IMR-90 (cell line): ENCODE data around the gene ZNF778. TPM values are rescaled to one million over a fixed set of nuclear protein-coding genes. Genes with fewer than 3 reads are reported as not detected.

Experiments
- ATAC-seq: fragments of 200-7000 bp; cut with Tn5 transposase; 2 replicates; pipeline ENCODE4 v1.9.1; 2020; ENCODE audit warnings: low read depth, mild to moderate bottlenecking, moderate library complexity
- BruUV-seq: library from RNA; stranded (reverse); fragments of 400-500 nt; replicated peaks from 2 replicates; lab custom pipeline; 2021; lab: Mats Ljungman, UMichigan
- CTCF ChIA-PET: fragments of 300-600 bp; formaldehyde crosslinking; extraction: SDS; loops from one replicate; lab custom pipeline; 2021; ENCODE audit warnings: antibody characterized with exemption; lab: Yijun Ruan, JAX
- POLR2A ChIA-PET: fragments of 300-600 bp; sonication (Branson Sonifier 250); formaldehyde crosslinking; loops from one replicate; lab custom pipeline; 2022; ENCODE audit warnings: antibody characterized with exemption; ENCODE audit not compliant: unreplicated experiment; lab: Charles Lee
- DNase-seq: peaks from one replicate; pipeline ENCODE4 v3.0.0; 2013
- H2AFZ ChIP-seq: replicated peaks from 2 replicates; pipeline ENCODE3; 2013; ENCODE audit warnings: low read length, mild to moderate bottlenecking; ENCODE audit not compliant: poor library complexity
- H2AK5ac ChIP-seq: 2 replicates; pipeline ENCODE4 v1.6.1; 2013; ENCODE audit warnings: low read depth, low read length, inconsistent platforms
- H2AK9ac ChIP-seq: replicated peaks from 2 replicates; pipeline ENCODE3; 2013; ENCODE audit warnings: mild to moderate bottlenecking, low read depth, low read length, moderate library complexity; ENCODE audit not compliant: poor library complexity
- H2BK120ac ChIP-seq: 2 replicates; pipeline ENCODE4 v1.6.1; 2013; ENCODE audit warnings: low read depth, low read length, inconsistent platforms
- H2BK15ac ChIP-seq: 3 replicates; pipeline ENCODE4 v1.6.1; 2013; ENCODE audit warnings: low read depth, low read length, inconsistent platforms
- H2BK20ac ChIP-seq: 2 replicates; pipeline ENCODE4 v1.6.1; 2013; ENCODE audit warnings: low read depth, mild to moderate bottlenecking, inconsistent platforms, low read length, moderate library complexity
- H2BK5ac ChIP-seq: 2 replicates; pipeline ENCODE4 v1.6.1; 2013; ENCODE audit warnings: mild to moderate bottlenecking, low read depth, low read length, inconsistent platforms; ENCODE audit not compliant: poor library complexity, severe bottlenecking
- H3K14ac ChIP-seq: replicated peaks from 2 replicates; pipeline ENCODE4 v1.6.1; 2013; ENCODE audit warnings: low read depth, low read length, inconsistent platforms
- H3K18ac ChIP-seq: 2 replicates; pipeline ENCODE4 v1.6.1; 2013; ENCODE audit warnings: low read depth, low read length, control low read depth
- H3K23ac ChIP-seq: 2 replicates; pipeline ENCODE4 v1.6.1; 2013; ENCODE audit warnings: low read depth, low read length, inconsistent platforms
- H3K27ac ChIP-seq: 2 replicates; pipeline ENCODE4 v1.5.1; 2013; ENCODE audit warnings: mild to moderate bottlenecking, control low read depth, low read length; ENCODE audit not compliant: insufficient read depth
- H3K27me3 ChIP-seq: 2 replicates; pipeline ENCODE4 v1.6.1; 2013; ENCODE audit warnings: low read length; ENCODE audit not compliant: control insufficient read depth, insufficient read depth
- H3K36me3 ChIP-seq: 2 replicates; pipeline ENCODE4 v1.6.1; 2013; ENCODE audit warnings: low read length, mixed read lengths; ENCODE audit not compliant: control insufficient read depth, insufficient read depth
- H3K4ac ChIP-seq: 2 replicates; pipeline ENCODE4 v1.6.1; 2013; ENCODE audit warnings: low read depth, low read length, inconsistent platforms
- H3K4me1 ChIP-seq: 2 replicates; pipeline ENCODE4 v1.6.1; 2013; ENCODE audit warnings: low read length, mixed read lengths; ENCODE audit not compliant: control insufficient read depth, insufficient read depth
- H3K4me2 ChIP-seq: 2 replicates; pipeline ENCODE4 v1.6.1; 2013; ENCODE audit warnings: low read depth, mild to moderate bottlenecking, control low read depth, low read length, moderate library complexity
- H3K4me3 ChIP-seq: 2 replicates; pipeline ENCODE4 v1.5.1; 2013; ENCODE audit warnings: low read depth, mild to moderate bottlenecking, control low read depth, low read length, moderate library complexity; ENCODE audit not compliant: insufficient read depth
- H3K56ac ChIP-seq: 2 replicates; pipeline ENCODE4 v1.6.1; 2013; ENCODE audit warnings: low read length, inconsistent platforms; ENCODE audit not compliant: insufficient read depth; ENCODE audit errors: extremely low read depth
- H3K79me1 ChIP-seq, 2 experiments: 2 replicates each; pipeline ENCODE4 v1.6.1; 2013; ENCODE audit warnings: low read length in 2 of 2, inconsistent platforms in 1 of 2, low read depth in 1 of 2
- H3K9ac ChIP-seq: 2 replicates; pipeline ENCODE4 v1.6.1; 2013; ENCODE audit warnings: low read depth, low read length, control low read depth
- H3K9me1 ChIP-seq: 2 replicates; pipeline ENCODE4 v1.6.1; 2013; ENCODE audit warnings: low read length, inconsistent platforms; ENCODE audit not compliant: insufficient read depth
- H3K9me3 ChIP-seq: 2 replicates; pipeline ENCODE4 v1.6.1; 2013; ENCODE audit warnings: low read length; ENCODE audit not compliant: control insufficient read depth, insufficient read depth
- H4K20me1 ChIP-seq: 2 replicates; pipeline ENCODE4 v1.6.1; 2013; ENCODE audit warnings: low read length, inconsistent platforms; ENCODE audit not compliant: insufficient read depth
- H4K5ac ChIP-seq: 2 replicates; pipeline ENCODE4 v1.6.1; 2013; ENCODE audit warnings: mild to moderate bottlenecking, low read depth, low read length, control low read depth
- H4K8ac ChIP-seq, 2 experiments: 2 replicates each; pipeline ENCODE4 v1.6.1; 2013; ENCODE audit warnings: low read depth in 2 of 2, low read length in 2 of 2, control low read depth in 1 of 2, inconsistent platforms in 1 of 2
- H4K91ac ChIP-seq: 2 replicates; pipeline ENCODE4 v1.6.1; 2013; ENCODE audit warnings: low read depth, low read length, inconsistent platforms; ENCODE audit not compliant: insufficient read depth
- BHLHE40 ChIP-seq: fragments of 150-350 bp; IDR thresholded peaks from 2 replicates; pipeline ENCODE4 v1.6.1; 2016; ENCODE audit warnings: mild to moderate bottlenecking, low read depth, low read length
- CEBPB ChIP-seq: IDR thresholded peaks from 2 replicates; pipeline ENCODE4 v1.6.1; 2012; ENCODE audit warnings: low read depth, low read length, improper control_type of control experiment
- CHD1 ChIP-seq: IDR thresholded peaks from 2 replicates; pipeline ENCODE4 v1.6.1; 2012; ENCODE audit warnings: low read depth, low read length, improper control_type of control experiment
- FOS ChIP-seq: fragments of 150-350 bp; IDR thresholded peaks from 2 replicates; pipeline ENCODE4 v1.6.1; 2016; ENCODE audit warnings: low read depth, low read length
- MAFK ChIP-seq: IDR thresholded peaks from 2 replicates; pipeline ENCODE4 v1.6.1; 2012; ENCODE audit warnings: low read depth, low read length, improper control_type of control experiment
- MAZ ChIP-seq: IDR thresholded peaks from 2 replicates; pipeline ENCODE4 v1.6.1; 2012; ENCODE audit warnings: low read depth, mild to moderate bottlenecking, low read length, improper control_type of control experiment, moderate library complexity, borderline replicate concordance
- MXI1 ChIP-seq: IDR thresholded peaks from 2 replicates; pipeline ENCODE4 v1.6.1; 2012; ENCODE audit warnings: low read depth, mild to moderate bottlenecking, low read length, moderate library complexity, borderline replicate concordance
- NFE2L2 ChIP-seq: fragments of 150-350 bp; IDR thresholded peaks from 2 replicates; pipeline ENCODE4 v1.6.1; 2016; ENCODE audit warnings: low read depth, mild to moderate bottlenecking, low read length
- POLR2A ChIP-seq: IDR thresholded peaks from 2 replicates; pipeline ENCODE4 v1.6.1; 2012; ENCODE audit warnings: mild to moderate bottlenecking, low read depth, low read length
- RAD21 ChIP-seq: IDR thresholded peaks from 2 replicates; pipeline ENCODE4 v1.6.1; 2012; ENCODE audit warnings: low read length, improper control_type of control experiment
- RCOR1 ChIP-seq: IDR thresholded peaks from 2 replicates; pipeline ENCODE4 v1.6.1; 2012; ENCODE audit warnings: mild to moderate bottlenecking, low read length, improper control_type of control experiment; ENCODE audit not compliant: insufficient replicate concordance
- RFX5 ChIP-seq: IDR thresholded peaks from 2 replicates; pipeline ENCODE4 v1.8.0; 2012; ENCODE audit warnings: low read depth, mild to moderate bottlenecking, low read length, moderate library complexity
- SMC3 ChIP-seq: fragments of 150-350 bp; IDR thresholded peaks from 2 replicates; pipeline ENCODE4 v1.6.1; 2016; ENCODE audit warnings: low read depth, mild to moderate bottlenecking, antibody characterized with exemption, low read length, moderate library complexity
- WGBS, 2 experiments: methylation state at CpG; one replicate each; pipeline versions ENCODE4 v1.1.5 to v1.1.7; 2013; ENCODE audit warnings: missing lambda C conversion rate in 2 of 2; ENCODE audit not compliant: insufficient read length in 1 of 2; ENCODE audit errors: extremely low coverage in 2 of 2; 5-methylcytosine and 5-hydroxymethylcytosine counted together
- dilution Hi-C: fragments of 300-500 bp; cut with HindIII; formaldehyde crosslinking; loops from one replicate; pipeline ENCODE4 v1.14.3; 2018; ENCODE audit warnings: low sequenced_read_pairs; ENCODE audit not compliant: unreplicated experiment
- in situ Hi-C: fragments of 300-500 bp; cut with MboI; formaldehyde crosslinking; loops from 3 replicates; pipeline ENCODE4 v1.14.3; 2019; ENCODE audit warnings: low sequenced_read_pairs, inconsistent platforms, mixed read lengths
- intact Hi-C: fragments of 100-400 bp; cut with micrococcal nuclease; formaldehyde crosslinking; loops from 2 replicates; pipeline ENCODE4 v1.10.0; 2022
- polyA plus RNA-seq, 3 experiments: library from polyadenylated mRNA; depleted of rRNA; stranded (reverse); fragments of >200 nt; gene quantifications; 2 replicates each; pipeline ENCODE4 v1.2.3, GENCODE V29; 2012; ENCODE audit warnings: low replicate concordance in 1 of 3
- total RNA-seq: library from RNA; depleted of rRNA; stranded (reverse); fragments of >200 nt; gene quantifications from 2 replicates; pipeline ENCODE4 v1.2.3, GENCODE V29; 2012
- TF ChIP-seq, protein P1 (sequence below): conservative IDR thresholded peaks from 2 replicates; pipeline ENCODE4 v1.5.1; 2012; ENCODE audit warnings: mild to moderate bottlenecking, low read depth, low read length, improper control_type of control experiment
- TF ChIP-seq, protein P2 (sequence below): fragments of 150-350 bp; IDR thresholded peaks from 2 replicates; pipeline ENCODE4 v1.6.1; 2016; ENCODE audit warnings: low read depth, mild to moderate bottlenecking, low read length, moderate library complexity, borderline replicate concordance
- TF ChIP-seq, protein P3 (sequence below): fragments of 150-350 bp; IDR thresholded peaks from 2 replicates; pipeline ENCODE4 v1.6.1; 2017; ENCODE audit warnings: mild to moderate bottlenecking, antibody characterized with exemption, low read length, low read depth

The ZNF778 gene
- total and polyA plus RNA-seq, 2 of the 4 experiments (the other 2 are of a cell fraction), result 5.6 to 9.9 TPM

DNA sequence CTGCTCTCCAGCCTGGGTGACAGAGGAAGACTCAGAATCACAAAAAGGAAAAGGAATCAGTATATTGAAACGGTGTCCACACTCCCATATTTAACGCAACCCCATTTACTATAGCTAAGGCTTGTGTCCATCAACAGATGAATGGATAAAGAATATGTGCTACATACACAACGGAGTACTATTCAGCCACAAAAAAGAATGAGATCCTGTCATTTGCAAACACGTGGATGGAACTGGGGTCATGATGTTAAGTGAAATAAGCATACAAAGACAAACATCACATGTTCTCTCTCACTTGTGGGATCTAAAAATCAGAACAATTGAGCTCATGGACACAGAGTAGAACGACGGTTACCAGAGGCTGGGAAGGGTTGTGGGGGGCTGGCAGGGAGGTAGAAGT, 55.1 kb downstream of the ZNF778 start:
- Histone ChIP-seq H3K9ac (no peak overlapping the region), H3K9me3 (no peaks in the 10 kb centered on the region), H4K8ac (no peak overlapping the region), H3K18ac (no peak overlapping the region), H3K23ac (no peak overlapping the region), H3K56ac (no peak overlapping the region), H4K91ac (no peak overlapping the region), H3K4me2 (no peak overlapping the region), H2AK5ac (no peak overlapping the region), H3K27ac (no peak overlapping the region), H3K9me1 (no peaks in the 10 kb centered on the region; the same call in 1 of the 2 replicates), H2BK20ac (no peak overlapping the region), H3K14ac (no peak overlapping the region), H3K79me1 (peaks cover 17 to 71% of the 10 kb centered on the region in 2 experiments), H4K5ac (no peak overlapping the region), H2BK120ac (no peak overlapping the region), H4K20me1 (peaks cover 40% of the 10 kb centered on the region), H3K36me3 (peaks cover 74% of the 10 kb centered on the region), H2BK15ac (no peak overlapping the region), H3K4me3 (no peak overlapping the region), H2AK9ac (no peak overlapping the region), H2BK5ac (no peak overlapping the region), H2AFZ (no peak overlapping the region), H3K4me1 (no peaks in the 10 kb centered on the region), H3K27me3 (no peaks in the 10 kb centered on the region), H3K4ac (no peak overlapping the region)
- TF ChIP-seq SMC3 (no peak), NFE2L2 (no peak), CEBPB (no peak), RFX5 (no peak), MAFK (no peak), BHLHE40 (no peak), RCOR1 (no peak), POLR2A (no peak), MAZ (no peak), RAD21 (no peak), FOS (no peak), CHD1 (no peak), MXI1 (no peak)
- TF ChIP-seq, protein P1, sequence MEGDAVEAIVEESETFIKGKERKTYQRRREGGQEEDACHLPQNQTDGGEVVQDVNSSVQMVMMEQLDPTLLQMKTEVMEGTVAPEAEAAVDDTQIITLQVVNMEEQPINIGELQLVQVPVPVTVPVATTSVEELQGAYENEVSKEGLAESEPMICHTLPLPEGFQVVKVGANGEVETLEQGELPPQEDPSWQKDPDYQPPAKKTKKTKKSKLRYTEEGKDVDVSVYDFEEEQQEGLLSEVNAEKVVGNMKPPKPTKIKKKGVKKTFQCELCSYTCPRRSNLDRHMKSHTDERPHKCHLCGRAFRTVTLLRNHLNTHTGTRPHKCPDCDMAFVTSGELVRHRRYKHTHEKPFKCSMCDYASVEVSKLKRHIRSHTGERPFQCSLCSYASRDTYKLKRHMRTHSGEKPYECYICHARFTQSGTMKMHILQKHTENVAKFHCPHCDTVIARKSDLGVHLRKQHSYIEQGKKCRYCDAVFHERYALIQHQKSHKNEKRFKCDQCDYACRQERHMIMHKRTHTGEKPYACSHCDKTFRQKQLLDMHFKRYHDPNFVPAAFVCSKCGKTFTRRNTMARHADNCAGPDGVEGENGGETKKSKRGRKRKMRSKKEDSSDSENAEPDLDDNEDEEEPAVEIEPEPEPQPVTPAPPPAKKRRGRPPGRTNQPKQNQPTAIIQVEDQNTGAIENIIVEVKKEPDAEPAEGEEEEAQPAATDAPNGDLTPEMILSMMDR, result no peak
- TF ChIP-seq, protein P2, sequence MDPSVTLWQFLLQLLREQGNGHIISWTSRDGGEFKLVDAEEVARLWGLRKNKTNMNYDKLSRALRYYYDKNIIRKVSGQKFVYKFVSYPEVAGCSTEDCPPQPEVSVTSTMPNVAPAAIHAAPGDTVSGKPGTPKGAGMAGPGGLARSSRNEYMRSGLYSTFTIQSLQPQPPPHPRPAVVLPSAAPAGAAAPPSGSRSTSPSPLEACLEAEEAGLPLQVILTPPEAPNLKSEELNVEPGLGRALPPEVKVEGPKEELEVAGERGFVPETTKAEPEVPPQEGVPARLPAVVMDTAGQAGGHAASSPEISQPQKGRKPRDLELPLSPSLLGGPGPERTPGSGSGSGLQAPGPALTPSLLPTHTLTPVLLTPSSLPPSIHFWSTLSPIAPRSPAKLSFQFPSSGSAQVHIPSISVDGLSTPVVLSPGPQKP, result no peak
- TF ChIP-seq, protein P3, sequence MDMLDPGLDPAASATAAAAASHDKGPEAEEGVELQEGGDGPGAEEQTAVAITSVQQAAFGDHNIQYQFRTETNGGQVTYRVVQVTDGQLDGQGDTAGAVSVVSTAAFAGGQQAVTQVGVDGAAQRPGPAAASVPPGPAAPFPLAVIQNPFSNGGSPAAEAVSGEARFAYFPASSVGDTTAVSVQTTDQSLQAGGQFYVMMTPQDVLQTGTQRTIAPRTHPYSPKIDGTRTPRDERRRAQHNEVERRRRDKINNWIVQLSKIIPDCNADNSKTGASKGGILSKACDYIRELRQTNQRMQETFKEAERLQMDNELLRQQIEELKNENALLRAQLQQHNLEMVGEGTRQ, result no peak
- ChIA-PET CTCF (no interaction called here), POLR2A (no interaction called here)
- intact Hi-C loops, result no loop called here
- in situ Hi-C loops, result no loop called here
- dilution Hi-C loops, result no loop called here
- no TSS peak for BruUV-seq
- no CpG with 5 or more reads among the region's 6 CpGs for WGBS, 2 experiments
- no peak for DNase-seq
- ATAC-seq, result no peak
